ENCODE data around the gene IL23R. TPM values are rescaled to one million over a fixed set of nuclear protein-coding genes. Genes with fewer than 3 reads are reported as not detected.

Gene IL23R
- total RNA-seq, 1 experiment from 2014 or later = not detected

DNA sequence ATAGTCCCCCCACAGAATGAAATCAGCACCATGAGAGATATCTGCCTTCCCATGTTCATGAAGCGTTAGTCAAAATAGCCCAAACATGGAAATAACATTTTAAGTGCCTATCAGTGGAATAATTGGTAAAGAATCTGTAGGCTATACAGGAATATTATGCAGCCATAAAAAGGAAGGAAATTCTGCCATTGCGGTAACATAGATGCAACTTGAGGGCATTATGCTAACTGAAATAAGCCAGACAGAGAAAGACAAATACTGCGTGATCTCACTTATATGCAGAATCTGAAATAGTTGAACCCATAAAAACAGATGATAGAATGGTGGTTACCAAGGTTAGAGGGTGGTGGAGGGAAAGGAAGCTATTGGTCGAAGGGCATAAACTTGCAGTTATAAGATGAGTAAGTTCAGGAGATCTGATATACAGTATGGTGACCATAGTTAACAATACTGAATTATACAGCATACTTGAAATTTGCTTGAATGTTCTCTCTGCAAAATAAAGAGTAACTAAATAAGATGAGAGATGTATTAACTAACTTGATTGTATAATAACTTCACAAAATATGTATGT lies 699 bp upstream of the IL23R start:
- Histone ChIP-seq H3K4ac (ENCODE audit: low read depth, low read length) (no peak overlapping the region), H3K4me1 (ENCODE audit: insufficient read depth, low read length) (no peaks in the 10 kb centered on the region), H3T11ph (ENCODE audit: low read length) (no peak overlapping the region), H2BK12ac (ENCODE audit: insufficient read length, low read depth, low read length) (no peak overlapping the region), H2AK5ac (ENCODE audit: insufficient read length, low read length) (no peak overlapping the region), H3K23ac (ENCODE audit: insufficient read length, low read depth, low read length) (no peak overlapping the region), H4K5ac (ENCODE audit: insufficient read length, low read depth, low read length) (no peak overlapping the region), H3K4me2 (ENCODE audit: insufficient read depth, insufficient read length, low read length) (no peak overlapping the region), H3K79me1 (ENCODE audit: insufficient read depth, low read depth, low read length, poor library complexity, severe bottlenecking) (no peaks in the 10 kb centered on the region), H4K91ac (ENCODE audit: insufficient read length, low read depth, low read length) (no peak overlapping the region), H3K14ac (ENCODE audit: insufficient read depth, low read length) (no peak overlapping the region), H3K79me2 (ENCODE audit: insufficient read depth, low read length) (no peaks in the 10 kb centered on the region), H3K56ac (ENCODE audit: insufficient read length, low read depth, low read length) (no peak overlapping the region), H3K27me3 (ENCODE audit: insufficient read depth, low read length) (no peaks in the 10 kb centered on the region), H3K18ac (ENCODE audit: insufficient read length, low read depth, low read length) (no peak overlapping the region), H2AFZ (ENCODE audit: low read length) (no peak overlapping the region), H3K27ac (ENCODE audit: insufficient read length, low read depth, low read length) (no peak overlapping the region), H2BK5ac (ENCODE audit: insufficient read length, low read length) (no peak overlapping the region), H3K23me2 (ENCODE audit: insufficient read length, low read depth, low read length, poor library complexity, severe bottlenecking) (no peaks in the 10 kb centered on the region), H4K20me1 (ENCODE audit: control insufficient read depth, insufficient read depth, insufficient read length) (no peaks in the 10 kb centered on the region), H2BK15ac (ENCODE audit: low read depth, low read length) (no peak overlapping the region), H3K9ac (ENCODE audit: extremely low read depth, insufficient read length, low read length) (no peak overlapping the region), H2BK20ac (ENCODE audit: low read depth, low read length, poor library complexity, severe bottlenecking) (no peak overlapping the region), H2BK120ac (ENCODE audit: low read depth, low read length, poor library complexity, severe bottlenecking) (no peak overlapping the region), H4K8ac (replicated peaks; ENCODE audit: insufficient read length, low read depth, low read length) (no peak overlapping the region), H3K9me3 (ENCODE audit: control insufficient read depth, low read depth, low read length) (no peaks in the 10 kb centered on the region)
- Mint-ChIP-seq H3K9me3 (no peaks in the 10 kb centered on the region), H3K4me3 (no peak overlapping the region), H3K27ac (no peak overlapping the region), H3K27me3 (ENCODE audit: low read depth) (no peaks in the 10 kb centered on the region; the same call in none of the 2 replicates), H3K36me3 (ENCODE audit: insufficient read depth in 1 of 3, low read depth in 3 of 3) (no peaks in the 10 kb centered on the region), H3K4me1 (no peaks in the 10 kb centered on the region)
- no CpG with 5 or more reads among the region's 4 CpGs for WGBS (ENCODE audit: extremely low coverage, insufficient read length, low lambda C conversion rate)
- no peak for DNase-seq
- TF ChIP-seq, protein P1, sequence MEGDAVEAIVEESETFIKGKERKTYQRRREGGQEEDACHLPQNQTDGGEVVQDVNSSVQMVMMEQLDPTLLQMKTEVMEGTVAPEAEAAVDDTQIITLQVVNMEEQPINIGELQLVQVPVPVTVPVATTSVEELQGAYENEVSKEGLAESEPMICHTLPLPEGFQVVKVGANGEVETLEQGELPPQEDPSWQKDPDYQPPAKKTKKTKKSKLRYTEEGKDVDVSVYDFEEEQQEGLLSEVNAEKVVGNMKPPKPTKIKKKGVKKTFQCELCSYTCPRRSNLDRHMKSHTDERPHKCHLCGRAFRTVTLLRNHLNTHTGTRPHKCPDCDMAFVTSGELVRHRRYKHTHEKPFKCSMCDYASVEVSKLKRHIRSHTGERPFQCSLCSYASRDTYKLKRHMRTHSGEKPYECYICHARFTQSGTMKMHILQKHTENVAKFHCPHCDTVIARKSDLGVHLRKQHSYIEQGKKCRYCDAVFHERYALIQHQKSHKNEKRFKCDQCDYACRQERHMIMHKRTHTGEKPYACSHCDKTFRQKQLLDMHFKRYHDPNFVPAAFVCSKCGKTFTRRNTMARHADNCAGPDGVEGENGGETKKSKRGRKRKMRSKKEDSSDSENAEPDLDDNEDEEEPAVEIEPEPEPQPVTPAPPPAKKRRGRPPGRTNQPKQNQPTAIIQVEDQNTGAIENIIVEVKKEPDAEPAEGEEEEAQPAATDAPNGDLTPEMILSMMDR (conservative IDR thresholded peaks at IDR 0.05) = no peak

Data from H9 (cell line).